Neural progenitor cell (in vitro differentiated cells): Measurements from ENCODE around the gene OR2F2. TPM values are rescaled to one million over a fixed set of nuclear protein-coding genes. Genes with fewer than 3 reads are reported as not detected.

Experiments
- DNase-seq: peaks from one replicate; pipeline ENCODE4 v3.0.0-alpha.2; 2016; ENCODE audit warnings: low spot score
- H2AFZ ChIP-seq: fragments of 200-600 bp; sonication (generic); replicated peaks from 2 replicates; pipeline ENCODE4 v1.6.1; 2016; ENCODE audit warnings: antibody characterized with exemption
- H3F3A ChIP-seq: fragments of 200-600 bp; sonication (generic); 2 replicates; pipeline ENCODE4 v1.6.1; 2016; ENCODE audit warnings: antibody characterized with exemption, low read depth
- H3K27ac ChIP-seq: fragments of 200-600 bp; sonication (generic); 2 replicates; pipeline ENCODE4 v1.5.1; 2016; ENCODE audit warnings: mild to moderate bottlenecking
- H3K27me3 ChIP-seq: fragments of 200-600 bp; sonication (generic); 2 replicates; pipeline ENCODE4 v1.6.1; 2016; ENCODE audit warnings: mild to moderate bottlenecking, moderate library complexity
- H3K36me3 ChIP-seq: fragments of 200-600 bp; sonication (generic); 2 replicates; pipeline ENCODE4 v1.5.1; 2016
- H3K4me1 ChIP-seq: fragments of 200-600 bp; sonication (generic); 2 replicates; pipeline ENCODE4 v1.6.1; 2016; ENCODE audit warnings: mixed run types
- H3K4me2 ChIP-seq: fragments of 200-600 bp; sonication (generic); 2 replicates; pipeline ENCODE4 v1.6.1; 2016
- H3K4me3 ChIP-seq: fragments of 200-600 bp; sonication (generic); 2 replicates; pipeline ENCODE4 v1.5.1; 2016
- H3K79me2 ChIP-seq: fragments of 200-600 bp; sonication (generic); 2 replicates; pipeline ENCODE4 v1.6.1; 2016; ENCODE audit warnings: low read depth
- H3K9ac ChIP-seq: fragments of 200-600 bp; sonication (generic); 2 replicates; pipeline ENCODE4 v1.6.1; 2016
- H3K9me3 ChIP-seq: fragments of 200-600 bp; sonication (generic); 2 replicates; pipeline ENCODE4 v1.5.1; 2016; ENCODE audit warnings: low read depth
- H4K20me1 ChIP-seq: fragments of 200-600 bp; sonication (generic); 2 replicates; pipeline ENCODE4 v1.6.1; 2016; ENCODE audit warnings: low read depth
- H3K27ac Mint-ChIP-seq: 3 replicates; pipeline ENCODE4 v1.8.0; 2021; ENCODE audit warnings: mixed read lengths
- H3K27me3 Mint-ChIP-seq: 2 replicates; pipeline ENCODE4 v1.8.0; 2022; ENCODE audit warnings: low read depth, mild to moderate bottlenecking, inconsistent platforms, moderate library complexity, mixed read lengths; ENCODE audit not compliant: insufficient read depth
- H3K36me3 Mint-ChIP-seq: 3 replicates; pipeline ENCODE4 v1.8.0; 2021; ENCODE audit warnings: mixed read lengths
- H3K4me1 Mint-ChIP-seq: 3 replicates; pipeline ENCODE4 v1.8.0; 2021; ENCODE audit warnings: mixed read lengths
- H3K4me3 Mint-ChIP-seq: 3 replicates; pipeline ENCODE4 v1.8.0; 2021; ENCODE audit warnings: mild to moderate bottlenecking, moderate library complexity, mixed read lengths
- H3K9me3 Mint-ChIP-seq: 3 replicates; pipeline ENCODE4 v1.8.0; 2020; ENCODE audit warnings: mixed read lengths
- EZH2 ChIP-seq: fragments of 200-600 bp; sonication (generic); IDR thresholded peaks from 2 replicates; pipeline ENCODE4 v1.6.1; 2017; ENCODE audit warnings: antibody characterized with exemption, mild to moderate bottlenecking, moderate library complexity
- EZH2phosphoT487 ChIP-seq: fragments of 200-600 bp; sonication (generic); IDR thresholded peaks from 2 replicates; pipeline ENCODE4 v1.6.1; 2017; ENCODE audit warnings: antibody characterized with exemption
- total RNA-seq: library from RNA; depleted of rRNA; stranded (reverse); fragments of >200 nt; gene quantifications from 2 replicates; pipeline ENCODE4 v1.2.3, GENCODE V29; 2015; ENCODE audit warnings: low replicate concordance
- TF ChIP-seq, protein P1 (sequence below): fragments of 200-600 bp; sonication (generic); IDR thresholded peaks from 2 replicates; pipeline ENCODE4 v1.5.1; 2017; ENCODE audit warnings: antibody characterized with exemption, mild to moderate bottlenecking

OR2F2 gene
- total RNA-seq, 1 donor from 2014 or later, result not detected

DNA sequence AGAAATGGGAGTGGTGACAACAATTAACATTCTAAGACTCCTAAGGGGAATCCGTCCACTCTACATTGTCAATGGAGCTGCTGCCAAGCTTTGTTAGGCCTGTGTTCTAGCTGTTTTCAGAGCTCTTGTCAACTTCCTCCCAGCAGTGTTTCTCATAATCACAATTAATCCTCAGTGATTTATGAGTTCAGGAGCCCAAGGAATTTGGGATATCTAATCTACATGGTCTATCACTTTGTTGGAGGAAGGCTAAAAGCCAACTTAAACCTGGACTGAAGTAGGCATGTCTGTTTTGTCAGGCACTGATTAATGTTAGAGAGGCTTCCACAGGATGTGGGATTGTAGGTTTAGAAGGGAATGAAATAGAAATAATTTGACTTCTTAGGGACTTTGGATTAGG, 10.2 kb upstream of the OR2F2 start:
- H3K9me3 ChIP-seq, result no peaks in the 10 kb centered on the region
- H3K4me3 Mint-ChIP-seq, result no peak overlapping the region
- no peaks in the 10 kb centered on the region for H4K20me1 ChIP-seq
- H2AFZ ChIP-seq, result no peak overlapping the region
- H3K27ac ChIP-seq, result no peak overlapping the region
- no peaks in the 10 kb centered on the region for H3K79me2 ChIP-seq
- no peaks in the 10 kb centered on the region for H3K9me3 Mint-ChIP-seq
- no peaks in the 10 kb centered on the region for H3K27me3 ChIP-seq
- no peaks in the 10 kb centered on the region for H3K4me1 ChIP-seq
- H3K27me3 Mint-ChIP-seq, result no peaks in the 10 kb centered on the region
- H3K4me1 Mint-ChIP-seq, result no peaks in the 10 kb centered on the region
- TF ChIP-seq, protein P1, sequence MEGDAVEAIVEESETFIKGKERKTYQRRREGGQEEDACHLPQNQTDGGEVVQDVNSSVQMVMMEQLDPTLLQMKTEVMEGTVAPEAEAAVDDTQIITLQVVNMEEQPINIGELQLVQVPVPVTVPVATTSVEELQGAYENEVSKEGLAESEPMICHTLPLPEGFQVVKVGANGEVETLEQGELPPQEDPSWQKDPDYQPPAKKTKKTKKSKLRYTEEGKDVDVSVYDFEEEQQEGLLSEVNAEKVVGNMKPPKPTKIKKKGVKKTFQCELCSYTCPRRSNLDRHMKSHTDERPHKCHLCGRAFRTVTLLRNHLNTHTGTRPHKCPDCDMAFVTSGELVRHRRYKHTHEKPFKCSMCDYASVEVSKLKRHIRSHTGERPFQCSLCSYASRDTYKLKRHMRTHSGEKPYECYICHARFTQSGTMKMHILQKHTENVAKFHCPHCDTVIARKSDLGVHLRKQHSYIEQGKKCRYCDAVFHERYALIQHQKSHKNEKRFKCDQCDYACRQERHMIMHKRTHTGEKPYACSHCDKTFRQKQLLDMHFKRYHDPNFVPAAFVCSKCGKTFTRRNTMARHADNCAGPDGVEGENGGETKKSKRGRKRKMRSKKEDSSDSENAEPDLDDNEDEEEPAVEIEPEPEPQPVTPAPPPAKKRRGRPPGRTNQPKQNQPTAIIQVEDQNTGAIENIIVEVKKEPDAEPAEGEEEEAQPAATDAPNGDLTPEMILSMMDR, result no peak
- TF ChIP-seq EZH2phosphoT487 (no peak), EZH2 (no peak)
- H3F3A ChIP-seq, result no peaks in the 10 kb centered on the region
- no peaks in the 10 kb centered on the region for H3K36me3 ChIP-seq
- H3K9ac ChIP-seq, result no peak overlapping the region
- H3K36me3 Mint-ChIP-seq, result no peaks in the 10 kb centered on the region
- no peak overlapping the region for H3K4me3 ChIP-seq
- H3K27ac Mint-ChIP-seq, result no peak overlapping the region
- no peak overlapping the region for H3K4me2 ChIP-seq
- DNase-seq, result peak; percentile 24

DNA sequence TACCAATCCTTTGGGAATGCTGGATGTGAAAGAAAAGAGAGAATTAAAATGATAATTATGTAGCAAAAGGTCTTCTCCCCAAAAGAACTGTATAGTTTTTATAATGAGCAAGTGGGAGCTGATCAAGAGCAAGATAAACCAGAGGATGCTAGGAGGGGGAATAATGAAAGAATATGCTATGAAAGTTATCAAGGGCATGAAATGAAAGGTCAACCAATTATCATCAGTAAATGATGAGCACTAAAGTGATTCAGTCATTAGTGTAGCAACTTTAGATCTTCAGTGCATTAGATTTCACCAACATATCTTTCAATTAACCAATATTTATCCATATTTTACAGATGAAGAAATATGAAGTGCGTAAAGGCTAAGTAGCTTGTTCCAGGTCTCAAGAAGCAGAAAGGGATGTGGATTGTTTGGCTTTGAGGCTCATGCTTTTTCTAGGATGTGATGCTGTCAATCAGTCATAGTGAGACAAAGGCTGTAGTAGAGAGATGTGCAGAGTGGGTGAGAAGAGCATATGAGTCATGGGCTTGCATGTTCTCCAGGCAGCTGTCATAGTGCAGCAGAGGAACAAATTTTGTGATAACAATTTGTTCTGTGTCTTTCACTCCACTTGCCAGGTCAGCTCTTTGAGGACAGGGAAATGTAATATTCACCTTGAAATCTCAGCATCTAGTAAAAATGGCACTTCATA, 5.7 kb upstream of the OR2F2 start:
- no peaks in the 10 kb centered on the region for H3K4me1 Mint-ChIP-seq
- TF ChIP-seq, protein P1, result no peak
- TF ChIP-seq EZH2 (no peak), EZH2phosphoT487 (no peak)
- no peaks in the 10 kb centered on the region for H4K20me1 ChIP-seq

DNA sequence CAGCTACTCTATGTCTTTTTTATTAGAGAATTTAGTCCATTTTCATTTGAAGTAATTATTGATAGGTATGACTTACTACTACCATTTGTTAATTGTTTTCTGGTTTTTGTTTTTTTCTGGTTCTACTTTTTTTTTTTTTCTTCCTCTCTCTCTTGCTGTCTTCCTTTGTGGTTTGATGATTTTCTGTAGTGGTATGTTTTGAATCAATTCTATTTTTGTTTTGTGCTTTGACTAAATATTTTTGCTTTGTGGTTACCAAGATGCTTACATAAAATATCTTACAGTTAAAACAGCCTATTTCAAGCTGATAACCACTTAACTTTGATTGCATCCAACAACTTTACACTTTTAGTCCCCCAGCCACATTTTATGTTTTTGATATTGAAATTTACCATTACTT, 3.3 kb upstream of the OR2F2 start:
- H3K27me3 Mint-ChIP-seq, result peaks cover 3% of the 10 kb centered on the region
- no peaks in the 10 kb centered on the region for H4K20me1 ChIP-seq
- H3F3A ChIP-seq, result no peaks in the 10 kb centered on the region

More for the DNA sequence above, 5.7 kb upstream of the OR2F2 start:
- no peaks in the 10 kb centered on the region for H3K9me3 Mint-ChIP-seq
- Histone ChIP-seq H3K27ac (no peak overlapping the region), H3K9me3 (no peaks in the 10 kb centered on the region), H2AFZ (no peak overlapping the region), H3K4me1 (no peaks in the 10 kb centered on the region), H3K4me2 (no peak overlapping the region), H3K79me2 (no peaks in the 10 kb centered on the region), H3F3A (no peaks in the 10 kb centered on the region), H3K4me3 (no peak overlapping the region), H3K36me3 (no peaks in the 10 kb centered on the region), H3K9ac (no peak overlapping the region), H3K27me3 (no peaks in the 10 kb centered on the region)
- no peaks in the 10 kb centered on the region for H3K36me3 Mint-ChIP-seq
- H3K27me3 Mint-ChIP-seq, result no peaks in the 10 kb centered on the region
- DNase-seq, result no peak
- H3K27ac Mint-ChIP-seq, result no peak overlapping the region
- no peak overlapping the region for H3K4me3 Mint-ChIP-seq

More for the DNA sequence above, 3.3 kb upstream of the OR2F2 start:
- TF ChIP-seq EZH2, result no peak
- TF ChIP-seq, protein P1, result no peak
- no peak for TF ChIP-seq EZH2phosphoT487
- no peak overlapping the region for H3K4me3 Mint-ChIP-seq
- H3K4me1 Mint-ChIP-seq, result no peaks in the 10 kb centered on the region
- Histone ChIP-seq H3K27ac (no peak overlapping the region), H3K79me2 (no peaks in the 10 kb centered on the region), H3K36me3 (no peaks in the 10 kb centered on the region), H3K9ac (no peak overlapping the region), H3K4me3 (no peak overlapping the region), H3K9me3 (no peaks in the 10 kb centered on the region), H3K27me3 (no peaks in the 10 kb centered on the region), H3K4me2 (no peak overlapping the region), H3K4me1 (no peaks in the 10 kb centered on the region), H2AFZ (no peak overlapping the region)
- H3K36me3 Mint-ChIP-seq, result no peaks in the 10 kb centered on the region
- no peak for DNase-seq
- H3K27ac Mint-ChIP-seq, result no peak overlapping the region
- no peaks in the 10 kb centered on the region for H3K9me3 Mint-ChIP-seq
